ENCODE results near the gene SLC13A5. TPM values are rescaled to one million over a fixed set of nuclear protein-coding genes. Genes with fewer than 3 reads are reported as not detected.
"Not testable (repeated sequence)": the region's sequence is repeated elsewhere in the genome, so short reads cannot be mapped to it uniquely, and the experiment has no call there.

SLC13A5 gene
- total RNA-seq, 1 donor from 2014 or later = 2.2 TPM

GRCh38 chr17:6666077-6666521 lies 47.1 kb downstream of the SLC13A5 start:
- Mint-ChIP-seq H3K4me3 (no peak overlapping the region), H3K9me3 (no peaks in the 10 kb centered on the region), H3K36me3 (no peaks in the 10 kb centered on the region), H3K4me1 (ENCODE audit: unreplicated experiment) (no peaks in the 10 kb centered on the region), H3K27ac (no peak overlapping the region), H3K27me3 (peaks cover 41% of the 10 kb centered on the region)
- no peak for DNase-seq (ENCODE audit: extremely low spot score, unreplicated experiment)
- peak; percentile 90 for TF ChIP-seq CTCF (conservative IDR thresholded peaks at IDR 0.05)

GRCh38 chr17:6663200-6663599 lies 50.0 kb downstream of the SLC13A5 start:
- peaks cover 48% of the 10 kb centered on the region for H3K27me3 Mint-ChIP-seq
- not testable (repeated sequence) for H3K4me3 Mint-ChIP-seq; H3K4me1 Mint-ChIP-seq (ENCODE audit: unreplicated experiment); H3K9me3 Mint-ChIP-seq; H3K27ac Mint-ChIP-seq; DNase-seq (ENCODE audit: extremely low spot score, unreplicated experiment); H3K36me3 Mint-ChIP-seq

DNA sequence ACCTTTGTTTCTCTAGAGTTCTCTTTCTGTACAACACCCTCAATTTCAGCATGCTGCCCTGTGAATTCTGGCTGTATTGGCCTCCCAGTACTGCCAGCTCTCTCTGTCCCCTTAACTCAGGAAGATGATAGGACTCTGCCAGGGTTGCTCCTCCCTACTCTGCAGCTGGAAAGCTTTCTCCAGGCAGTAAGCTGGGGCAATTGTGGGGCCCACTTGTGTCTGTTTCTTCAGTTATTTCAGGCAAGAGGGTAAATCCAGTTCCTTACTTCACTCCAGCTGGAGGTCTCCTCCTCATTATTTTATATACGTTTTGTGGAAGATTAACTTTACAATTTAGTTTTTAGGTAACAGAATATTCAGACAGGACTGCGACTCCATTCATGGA lies 51.7 kb downstream of the SLC13A5 start:
- no peak for DNase-seq (ENCODE audit: extremely low spot score, unreplicated experiment)
- TF ChIP-seq CTCF (conservative IDR thresholded peaks at IDR 0.05) = no peak
- Mint-ChIP-seq H3K4me3 (no peak overlapping the region), H3K4me1 (ENCODE audit: unreplicated experiment) (no peaks in the 10 kb centered on the region), H3K36me3 (no peaks in the 10 kb centered on the region), H3K27me3 (peaks cover 51% of the 10 kb centered on the region), H3K27ac (no peak overlapping the region), H3K9me3 (no peaks in the 10 kb centered on the region)

- Mint-ChIP-seq H3K9me3 (no peaks in the 10 kb centered on the region), H3K4me1 (ENCODE audit: unreplicated experiment) (no peaks in the 10 kb centered on the region), H3K4me3 (no peak overlapping the region), H3K27ac (no peak overlapping the region), H3K27me3 (peaks cover 51% of the 10 kb centered on the region), H3K36me3 (no peaks in the 10 kb centered on the region)
- no peak for TF ChIP-seq CTCF (conservative IDR thresholded peaks at IDR 0.05)
- DNase-seq (ENCODE audit: extremely low spot score, unreplicated experiment) = no peak
These were observed 52.2 kb downstream of the SLC13A5 start for GRCh38 chr17:6660805-6661463.

DNA sequence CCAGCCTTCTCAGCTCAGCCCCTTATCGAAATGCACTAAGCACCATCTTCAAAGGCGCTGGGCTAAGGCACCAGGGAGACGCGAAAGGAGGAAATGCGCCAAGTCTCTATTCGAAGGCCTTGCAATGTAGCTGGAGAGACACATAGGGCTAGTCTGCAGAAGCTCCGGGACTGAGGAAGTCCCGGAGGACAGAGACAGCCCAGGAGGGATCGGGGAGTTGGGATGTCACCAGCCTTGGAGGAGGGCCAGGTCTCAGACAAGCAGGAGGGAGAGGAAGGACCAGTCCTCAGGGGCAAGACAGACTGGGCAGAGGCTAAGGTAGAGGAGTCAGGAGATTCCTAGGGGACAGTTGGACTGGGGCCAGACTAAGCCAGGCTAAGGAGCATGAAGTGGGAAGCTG lies 53.1 kb downstream of the SLC13A5 start:
- H3K4me3 Mint-ChIP-seq = no peak overlapping the region
- peaks cover 5% of the 10 kb centered on the region for H3K4me1 Mint-ChIP-seq (ENCODE audit: unreplicated experiment)
- no peak for DNase-seq (ENCODE audit: extremely low spot score, unreplicated experiment)
- H3K9me3 Mint-ChIP-seq = no peaks in the 10 kb centered on the region
- no peaks in the 10 kb centered on the region for H3K36me3 Mint-ChIP-seq
- TF ChIP-seq CTCF (conservative IDR thresholded peaks at IDR 0.05) = no peak
- H3K27me3 Mint-ChIP-seq = peaks cover 57% of the 10 kb centered on the region
- H3K27ac Mint-ChIP-seq = no peak overlapping the region

- not testable (repeated sequence) for DNase-seq (ENCODE audit: extremely low spot score, unreplicated experiment); H3K9me3 Mint-ChIP-seq; H3K27ac Mint-ChIP-seq; H3K36me3 Mint-ChIP-seq
- peaks cover 74% of the 10 kb centered on the region for H3K27me3 Mint-ChIP-seq
- H3K4me1 Mint-ChIP-seq (ENCODE audit: unreplicated experiment) = peaks cover 13% of the 10 kb centered on the region
- H3K4me3 Mint-ChIP-seq = peak overlapping the region; percentile 75
These were observed 54.8 kb downstream of the SLC13A5 start for GRCh38 chr17:6658411-6658810.
